WTC11 (cell line): Measurements from ENCODE around the gene TXNIP.

Source experiments
- CTCF ChIP-seq: fragments of 200-600 bp; IDR thresholded peaks from 2 replicates; pipeline ENCODE4 v1.8.0; 2022; ENCODE audit warnings: antibody characterized with exemption
- MAX ChIP-seq: sonication (generic); formaldehyde crosslinking; IDR thresholded peaks from 2 replicates; pipeline ENCODE4 v1.8.0; 2022; ENCODE audit warnings: mild to moderate bottlenecking, missing genetic modification reagents

GRCh38 chr1:145965119-145965744 is 31.1 kb downstream of the TXNIP start:
- TF ChIP-seq MAX (CRISPR knock-in tag) (no peak), CTCF (no peak)
